Measurements from ENCODE around the gene SDK1.

SDK1 gene

DNA sequence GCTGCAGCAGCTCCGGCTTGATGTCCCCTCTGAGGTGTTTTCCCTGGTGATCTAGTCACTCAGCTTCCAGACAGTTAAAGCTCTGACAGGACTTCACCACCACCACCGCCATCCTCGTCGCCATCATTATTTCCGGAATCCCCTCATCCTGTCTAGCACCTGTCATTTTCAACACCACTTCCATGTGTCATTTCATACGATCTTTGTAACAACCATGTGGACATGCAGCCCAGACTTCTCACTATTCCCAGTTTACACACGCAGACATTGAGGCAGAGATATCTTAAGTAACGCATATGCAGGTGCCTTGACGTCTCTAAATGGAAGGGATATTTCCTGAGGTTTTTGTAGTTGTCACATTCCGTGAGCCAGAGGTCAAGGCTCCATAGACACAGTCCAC lies 850.5 kb downstream of the SDK1 start:
- no peak for DNase-seq

DNA sequence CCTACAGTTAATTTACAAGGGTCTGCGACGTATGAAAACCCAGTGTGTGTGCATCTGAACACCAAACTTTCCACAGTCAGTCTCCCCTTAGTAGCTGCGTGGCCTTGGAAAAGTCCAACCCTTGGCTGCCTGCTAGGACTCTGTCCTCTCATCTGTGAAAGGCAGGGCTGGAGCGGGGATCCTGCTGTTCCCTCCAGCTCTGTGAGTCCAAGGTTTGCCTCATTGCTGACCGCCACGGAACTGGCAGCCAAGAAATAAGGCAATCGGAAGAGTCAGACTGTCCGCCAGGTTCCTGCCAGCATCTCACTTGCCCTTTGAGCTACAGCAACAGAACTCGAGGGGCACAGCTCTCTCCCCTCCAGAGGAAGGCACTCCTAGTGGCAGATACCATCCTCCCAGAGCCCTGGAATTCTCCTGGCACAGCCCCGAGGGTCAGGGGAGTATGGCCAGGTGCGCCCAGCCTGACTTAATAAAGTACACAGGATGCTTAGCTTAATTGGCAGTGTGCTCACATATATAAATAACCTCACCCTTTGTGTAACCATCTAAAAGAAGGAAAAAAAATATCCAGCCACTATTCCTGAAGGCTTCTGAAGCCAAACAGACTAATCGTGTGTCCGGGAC lies 851.0 kb downstream of the SDK1 start:
- no peak for DNase-seq

DNA sequence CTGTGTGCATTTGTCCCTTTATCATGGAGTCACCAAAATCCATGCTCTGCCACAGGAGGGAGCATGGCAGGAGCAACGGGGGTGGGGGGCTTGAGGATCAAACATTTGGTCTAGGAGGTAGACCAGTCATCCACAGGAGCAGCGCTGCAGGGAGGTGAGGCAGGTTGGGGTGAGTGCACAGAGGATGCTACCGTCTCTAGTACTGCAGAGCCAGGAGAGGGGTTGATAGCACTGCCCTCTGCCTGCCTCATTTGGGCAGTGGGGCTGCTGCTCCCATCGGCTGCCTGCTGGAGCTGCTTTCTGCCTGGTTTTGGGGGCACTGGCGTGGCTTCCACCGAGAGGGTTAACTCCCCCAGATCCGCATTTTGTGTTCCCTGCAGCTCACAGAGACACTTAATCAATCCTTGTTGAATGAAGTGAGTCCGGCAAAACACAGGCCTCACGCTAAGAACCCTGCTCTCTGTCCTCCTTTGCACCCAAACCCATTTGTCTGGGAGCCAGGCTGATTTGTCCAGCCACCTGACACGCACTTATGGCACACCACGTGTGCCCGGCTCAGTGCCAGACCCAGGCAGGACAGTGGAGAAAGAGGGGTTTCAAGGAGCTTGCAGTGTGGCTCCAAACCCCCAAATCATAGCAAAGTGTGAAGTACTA lies 854.0 kb downstream of the SDK1 start:
- no peak for DNase-seq

DNA sequence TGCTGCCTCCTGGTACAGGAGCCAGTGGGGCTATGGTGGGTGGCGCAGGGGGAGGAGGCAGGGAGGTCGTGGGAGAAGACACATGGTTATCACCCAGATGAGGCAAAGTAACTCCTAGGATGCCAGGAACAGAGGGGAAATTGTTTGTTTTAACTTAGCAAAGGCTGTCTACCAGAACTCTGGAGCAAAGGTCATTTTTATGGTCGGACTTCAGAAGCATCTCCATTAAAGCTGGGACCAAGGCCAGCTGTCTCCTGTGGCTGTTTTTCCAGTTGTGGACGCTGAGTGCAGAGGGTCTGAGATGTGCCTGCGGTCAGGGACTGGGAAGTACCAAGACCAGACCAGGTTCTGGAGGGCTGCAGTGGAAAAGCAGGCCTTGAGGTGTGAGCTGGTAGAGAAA lies 855.1 kb downstream of the SDK1 start:
- DNase-seq, result no peak

DNA sequence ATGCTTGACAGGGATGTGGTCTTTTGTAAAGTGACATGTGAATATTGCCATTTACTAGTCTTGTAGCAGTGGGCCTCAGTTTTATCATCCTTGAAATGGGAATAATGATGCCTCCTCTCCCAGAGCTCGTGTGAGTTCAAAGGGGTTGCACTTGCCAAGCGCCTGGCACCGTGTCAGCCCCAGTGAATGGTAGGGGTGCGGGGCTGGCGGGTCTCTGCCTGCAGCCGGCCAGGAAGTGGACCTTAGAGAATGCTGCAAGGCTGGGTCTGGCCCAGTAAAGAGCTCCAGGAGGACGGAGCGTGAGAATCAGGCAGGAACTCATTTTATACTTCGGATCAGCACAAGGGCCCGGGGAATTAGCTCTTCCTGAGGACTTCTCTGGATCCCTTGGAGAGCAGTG lies 856.6 kb downstream of the SDK1 start:
- DNase-seq, result no peak

DNA sequence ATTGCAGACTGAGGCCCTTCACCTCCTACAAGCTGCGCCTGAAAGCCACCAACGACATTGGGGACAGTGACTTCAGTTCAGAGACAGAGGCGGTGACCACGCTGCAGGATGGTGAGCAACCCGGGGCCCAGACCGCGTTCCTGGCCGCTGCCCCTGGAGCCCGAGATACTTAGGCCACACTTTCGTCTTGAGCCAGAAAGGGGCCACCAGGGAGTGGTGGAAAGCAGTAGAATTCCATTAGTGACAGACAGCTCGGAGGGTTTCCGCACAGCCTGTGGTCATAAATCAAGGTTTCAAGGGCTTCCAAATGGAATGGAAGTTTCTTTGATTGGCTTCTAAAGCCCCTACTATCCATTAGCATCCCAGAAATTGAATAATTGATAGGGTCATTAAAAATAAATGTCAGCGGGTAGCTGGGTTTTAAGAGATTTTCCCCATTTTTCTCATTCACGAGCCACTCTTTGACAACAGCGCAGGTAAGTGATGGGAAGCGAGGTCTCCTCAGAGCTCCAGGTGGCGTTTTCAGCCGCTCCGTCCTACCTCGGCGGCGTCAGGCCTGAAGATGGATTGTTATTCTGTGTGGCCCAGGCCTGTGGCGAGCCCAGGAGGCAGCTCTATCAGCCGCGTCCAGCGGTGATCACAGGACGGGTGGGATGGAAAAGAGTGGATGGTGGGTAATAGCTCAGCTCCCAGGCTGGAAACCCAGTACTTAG lies 857.5 kb downstream of the SDK1 start:
- no peak for DNase-seq

DNA sequence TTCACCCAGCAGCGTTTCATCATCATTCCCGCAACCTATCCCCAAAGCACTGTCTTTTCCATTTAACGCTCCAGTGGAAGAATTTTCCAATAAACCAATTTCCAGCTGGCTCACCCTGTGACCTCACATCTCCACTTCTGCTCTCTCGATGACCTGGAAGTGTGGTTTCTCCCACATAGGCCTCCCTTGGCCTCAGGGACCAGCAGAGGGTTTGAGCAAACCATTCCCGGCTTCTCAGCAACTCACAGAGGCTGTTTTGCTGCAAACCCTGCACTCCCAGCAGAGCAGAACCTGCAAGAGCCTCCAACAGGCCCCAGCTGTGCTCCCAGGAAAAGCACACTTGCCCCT lies 858.1 kb downstream of the SDK1 start:
- no peak for DNase-seq

DNA sequence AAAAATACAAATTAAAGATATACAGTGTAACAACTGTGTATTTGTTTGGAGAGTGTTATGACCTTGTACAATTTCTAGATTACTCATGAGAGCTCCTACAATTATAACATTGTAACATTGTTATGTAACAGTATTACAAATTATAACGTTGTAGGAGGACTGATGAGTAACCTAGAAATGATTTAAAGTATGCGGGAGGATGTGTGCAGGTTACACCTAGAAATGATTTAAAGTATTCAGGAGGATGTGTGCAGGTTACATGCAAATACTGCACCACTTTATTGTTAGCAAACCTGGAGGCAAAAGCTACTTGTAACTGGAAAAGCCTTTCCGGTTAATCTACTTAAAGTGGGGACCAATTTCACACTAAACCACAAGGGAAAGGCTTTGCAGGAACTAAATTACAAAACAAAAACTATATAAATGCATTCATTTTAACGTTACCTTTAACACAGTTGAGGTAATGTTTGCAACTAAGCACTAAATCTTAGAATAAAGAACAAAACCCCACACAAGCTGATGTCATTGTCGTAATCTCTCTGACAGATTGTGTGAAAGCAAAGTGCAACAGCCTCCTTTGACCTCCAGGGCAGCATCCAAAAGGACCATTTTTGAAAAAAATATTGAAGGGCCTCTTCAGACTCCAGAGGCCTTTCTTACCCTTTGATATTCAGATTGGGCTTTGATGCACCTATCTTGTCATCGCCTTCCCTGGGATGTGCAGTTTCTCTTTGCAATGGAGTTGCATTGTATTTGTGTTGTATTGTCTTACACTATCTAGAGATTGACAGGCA lies 858.9 kb downstream of the SDK1 start:
- no peak for DNase-seq

DNA sequence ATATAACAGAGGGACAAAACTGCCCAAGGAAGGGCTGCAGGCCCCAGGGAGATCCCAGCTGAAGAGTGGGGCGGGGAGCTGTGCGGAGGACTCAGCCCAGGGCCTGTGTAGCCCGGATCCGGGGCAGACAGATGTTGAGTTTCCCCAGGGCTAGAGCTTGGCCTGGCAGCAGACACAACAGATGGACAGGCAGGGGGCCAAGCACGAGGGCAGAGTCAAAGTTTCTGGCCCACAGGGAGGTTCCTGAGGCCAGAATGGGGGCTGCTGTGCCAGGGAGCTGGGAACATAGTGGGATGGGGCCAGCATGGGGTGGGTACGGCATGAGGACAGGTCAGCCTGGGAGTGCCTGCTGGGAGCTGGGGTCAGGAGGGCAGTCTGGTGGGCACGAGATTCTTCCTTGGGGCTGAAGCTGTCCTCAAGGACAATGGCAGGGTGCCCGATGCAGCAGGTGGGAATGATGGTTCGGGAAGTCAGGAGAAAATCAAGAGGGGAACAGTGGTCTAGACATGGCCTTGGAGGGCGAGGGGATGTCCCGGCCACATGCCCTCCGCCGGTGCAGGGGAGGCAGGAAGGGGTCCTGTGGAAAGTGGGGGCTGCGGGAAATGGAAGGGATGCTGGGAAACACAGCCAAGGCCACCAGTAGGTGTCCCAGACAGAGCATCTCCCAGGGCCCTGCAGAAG lies 862.0 kb downstream of the SDK1 start:
- no peak for DNase-seq

DNA sequence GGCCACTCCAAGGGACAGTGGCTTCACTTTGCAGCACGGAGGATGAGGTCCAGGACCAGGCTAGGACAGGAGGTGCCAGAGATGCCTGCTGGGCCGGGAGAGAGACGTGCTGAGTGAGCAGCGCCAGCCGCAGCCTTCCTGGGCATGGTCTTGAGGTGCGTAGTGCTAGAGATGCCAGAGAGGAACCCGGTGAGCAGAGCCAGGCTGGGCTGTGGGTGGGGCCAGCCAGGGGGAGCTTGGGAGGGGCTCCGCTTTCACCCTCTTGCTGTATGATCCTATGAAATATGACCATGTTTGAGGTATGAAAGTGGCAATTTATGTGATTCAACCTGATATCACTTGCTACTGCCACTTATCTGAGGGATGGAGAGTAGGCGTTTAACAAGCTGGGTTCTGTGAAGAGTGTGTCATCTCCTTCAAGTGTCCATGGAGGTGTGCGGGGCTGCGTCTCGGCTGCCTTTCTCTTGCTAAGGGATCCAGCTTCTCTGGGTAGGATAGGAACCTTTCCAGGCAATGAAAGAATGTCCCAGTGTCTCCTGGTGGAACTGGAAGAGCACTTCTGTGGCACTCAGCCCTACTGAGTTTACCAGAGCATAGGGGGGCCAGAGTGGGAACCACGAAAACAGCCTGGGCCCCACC lies 862.6 kb downstream of the SDK1 start:
- no peak for DNase-seq

DNA sequence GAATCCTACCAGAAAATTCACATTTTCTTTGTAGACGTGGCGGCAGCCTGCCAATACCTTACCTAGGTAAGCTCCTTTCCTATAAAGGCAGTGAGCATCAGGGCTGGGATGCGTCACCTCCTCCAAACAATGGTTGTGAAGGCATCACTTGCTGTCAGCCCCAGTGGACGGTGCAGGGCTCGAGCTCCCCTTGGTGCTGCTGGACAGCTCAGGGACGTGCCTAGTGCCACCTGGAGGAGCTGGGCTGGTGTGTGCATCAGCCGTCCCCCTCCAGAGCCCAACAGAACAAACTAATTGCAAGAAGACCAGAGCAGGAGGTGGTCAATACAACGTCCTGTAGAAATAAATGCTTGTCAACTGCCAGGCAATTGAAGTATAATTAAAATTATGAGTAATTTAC lies 863.5 kb downstream of the SDK1 start:
- DNase-seq, result no peak

DNA sequence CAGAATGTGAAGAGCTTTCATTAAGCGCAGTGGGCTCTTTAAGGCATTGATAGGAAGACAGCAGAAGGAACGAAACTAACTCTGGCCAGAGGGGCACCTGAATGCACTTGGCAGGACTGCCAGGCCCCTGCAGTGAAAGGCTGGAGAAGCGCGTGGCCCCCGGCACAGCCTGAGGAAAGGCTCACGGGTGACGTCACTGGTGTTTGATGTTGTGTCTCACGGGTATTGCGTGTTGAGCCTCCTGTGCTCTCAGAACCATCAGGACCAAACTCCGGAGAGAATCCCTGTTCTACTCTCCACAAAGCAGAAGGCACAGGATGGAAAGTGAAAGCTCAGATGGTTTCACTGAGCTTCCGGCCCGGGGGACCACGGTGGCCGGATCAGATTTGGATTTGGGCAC lies 865.3 kb downstream of the SDK1 start:
- no peak for DNase-seq

DNA sequence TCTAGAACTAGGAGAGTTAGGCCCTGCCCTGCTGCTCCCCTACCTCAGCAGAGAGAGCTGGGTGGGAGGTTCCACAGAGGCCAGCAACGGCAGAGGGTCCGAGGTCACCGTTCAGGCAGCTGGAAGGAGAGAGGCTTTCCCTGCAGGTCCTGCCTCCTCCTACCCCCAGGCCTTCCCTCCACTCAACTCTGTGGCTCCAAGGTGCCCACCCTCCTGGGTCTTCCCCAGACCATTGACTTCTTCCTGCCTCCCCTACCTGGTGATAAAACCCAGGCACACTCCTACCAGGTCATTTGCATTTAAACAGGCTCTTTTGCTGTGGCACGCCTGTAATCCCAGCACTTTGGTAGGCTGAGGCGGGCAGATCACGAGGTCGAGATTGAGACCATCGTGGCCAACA lies 865.8 kb downstream of the SDK1 start:
- no peak for DNase-seq

DNA sequence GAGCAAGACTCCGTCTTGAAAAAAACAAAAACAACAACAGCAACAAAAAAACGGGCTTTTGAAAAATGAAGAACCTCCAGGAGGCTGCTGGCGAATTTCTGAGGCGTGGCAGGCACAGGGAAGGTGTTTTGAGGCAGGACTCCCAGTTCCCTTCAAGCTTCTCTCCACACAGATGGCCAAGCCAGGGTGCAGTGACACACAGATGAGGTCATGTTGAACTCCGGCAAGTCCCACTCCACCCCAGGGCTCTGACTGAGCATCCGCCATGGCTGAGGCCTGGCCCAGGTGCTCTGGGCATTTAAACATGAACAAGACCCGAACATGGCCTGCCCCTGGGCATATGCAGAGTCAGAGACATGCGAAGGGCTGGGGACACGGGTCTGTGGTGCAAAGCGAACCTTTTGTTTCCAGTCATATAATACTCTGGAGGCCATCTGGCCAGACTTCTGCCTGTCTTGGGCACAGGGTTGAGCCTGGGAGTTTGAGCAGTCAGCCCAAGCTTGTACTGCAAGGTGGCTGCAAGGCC lies 866.4 kb downstream of the SDK1 start:
- no peak for DNase-seq

DNA sequence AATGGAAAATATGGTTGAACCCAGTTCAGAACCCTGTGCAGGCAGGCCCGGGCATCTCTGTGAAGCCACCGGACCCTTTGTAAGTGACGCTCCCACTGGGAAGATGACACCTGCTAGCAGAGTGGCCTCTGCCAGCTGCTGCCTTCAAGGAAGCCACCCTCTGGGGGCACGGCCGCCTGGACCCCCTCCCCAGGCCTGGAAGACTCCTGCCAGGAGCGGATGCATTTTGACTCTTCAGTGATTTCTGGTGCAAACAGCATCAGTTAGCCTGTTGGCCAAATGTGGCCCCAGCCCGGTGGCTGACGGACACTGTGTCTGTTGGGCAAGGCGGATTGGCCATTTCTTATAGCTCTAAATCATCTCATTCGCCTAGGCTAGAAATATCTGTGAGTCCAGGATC lies 867.0 kb downstream of the SDK1 start:
- DNase-seq, result no peak

DNA sequence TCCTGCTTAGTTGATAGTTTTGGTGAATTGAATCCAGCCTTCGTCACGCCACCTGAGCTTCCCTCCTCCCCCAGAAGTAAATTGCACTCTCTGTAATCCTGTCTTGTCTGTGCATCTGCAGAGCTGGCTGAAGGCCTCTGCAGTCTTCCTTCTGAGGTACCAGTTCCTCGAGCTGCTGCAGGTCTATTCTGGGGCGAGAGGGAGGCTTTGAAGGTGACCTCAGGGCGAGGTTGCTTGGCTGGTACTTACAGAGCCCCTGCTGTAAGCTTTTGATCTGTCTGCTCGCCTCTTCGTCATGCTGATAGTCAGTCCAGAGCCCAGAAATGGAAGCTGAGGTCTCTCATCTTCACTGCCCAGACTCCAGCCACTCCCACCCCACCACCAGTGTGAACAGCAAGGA lies 867.5 kb downstream of the SDK1 start:
- no peak for DNase-seq

DNA sequence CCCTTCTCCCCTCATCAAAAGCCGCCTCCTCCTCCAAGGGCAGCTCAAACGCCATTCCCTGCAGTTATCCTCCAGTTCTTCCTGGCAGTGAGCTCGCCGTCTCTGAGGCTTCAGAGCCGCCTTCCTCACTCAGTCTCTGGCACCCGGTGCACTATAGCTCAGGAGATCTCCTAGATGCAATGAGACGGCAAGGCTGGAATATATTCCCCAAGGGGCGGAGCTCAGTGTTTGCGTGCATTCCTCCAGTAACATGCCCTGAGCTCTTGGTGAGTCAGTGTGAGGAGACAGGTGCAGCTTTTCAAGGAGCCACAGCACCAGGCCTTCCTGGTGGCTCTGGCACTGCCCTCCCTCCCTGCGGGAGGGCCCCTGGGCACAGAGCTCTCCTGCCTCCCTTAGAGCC lies 868.4 kb downstream of the SDK1 start:
- no peak for DNase-seq

DNA sequence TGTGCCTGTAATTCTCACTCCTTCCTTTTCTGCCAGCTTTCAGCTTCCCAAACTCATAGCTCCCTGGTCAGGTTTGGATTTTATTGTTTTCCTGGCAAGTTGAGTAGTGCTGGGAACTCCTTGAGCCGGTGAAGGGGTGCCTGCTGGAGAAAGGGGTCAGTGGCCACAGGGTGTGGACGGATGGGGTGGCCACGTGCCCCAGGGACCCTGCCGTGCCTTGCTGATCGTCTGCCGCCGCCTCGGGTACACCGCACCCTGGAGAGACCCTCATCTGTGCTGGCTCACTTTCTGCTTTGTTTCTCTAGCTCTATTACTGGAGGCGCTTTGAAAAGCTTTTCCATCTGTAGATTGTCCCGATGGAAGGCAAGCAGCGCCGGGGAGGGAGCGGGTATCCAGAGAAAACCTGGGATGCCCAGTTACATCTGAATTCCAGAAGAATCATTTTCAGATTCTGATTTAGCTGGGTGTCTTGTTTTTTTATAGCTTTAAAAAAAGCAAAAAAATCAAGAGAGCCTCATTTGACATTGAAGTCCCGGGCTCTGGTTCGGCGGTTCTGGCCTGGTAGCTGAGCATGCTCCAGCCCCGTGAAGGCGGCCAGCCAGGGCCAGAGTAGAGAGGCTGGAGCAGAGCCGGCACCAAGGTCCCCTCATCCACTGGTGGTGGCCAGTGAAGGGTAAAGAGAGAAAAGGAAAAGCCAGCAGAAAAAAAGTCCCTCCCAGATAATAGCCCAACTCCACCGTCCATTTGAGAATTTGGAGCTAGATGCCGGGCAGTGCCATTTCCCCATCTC lies 870.1 kb downstream of the SDK1 start:
- DNase-seq, result no peak

DNA sequence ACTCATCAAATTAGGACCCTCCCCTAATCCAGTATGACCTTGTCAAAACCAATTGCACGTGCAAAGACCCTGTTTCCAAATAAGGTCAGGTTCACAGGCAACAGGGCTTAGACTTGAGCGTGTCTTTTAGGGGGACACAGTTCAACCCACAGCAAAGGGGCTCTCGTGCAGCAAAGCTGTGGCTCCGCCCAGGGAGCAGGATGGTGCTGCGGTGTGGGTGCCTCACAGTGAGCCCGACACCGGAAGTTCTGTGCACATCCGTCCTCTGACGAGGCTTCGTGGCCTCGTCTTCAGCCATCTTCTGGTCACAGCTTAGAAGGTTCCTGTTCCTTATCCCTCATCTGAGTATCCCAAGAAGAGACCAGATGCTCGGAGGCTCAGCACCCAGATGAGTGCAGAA lies 871.8 kb downstream of the SDK1 start:
- no peak for DNase-seq

DNA sequence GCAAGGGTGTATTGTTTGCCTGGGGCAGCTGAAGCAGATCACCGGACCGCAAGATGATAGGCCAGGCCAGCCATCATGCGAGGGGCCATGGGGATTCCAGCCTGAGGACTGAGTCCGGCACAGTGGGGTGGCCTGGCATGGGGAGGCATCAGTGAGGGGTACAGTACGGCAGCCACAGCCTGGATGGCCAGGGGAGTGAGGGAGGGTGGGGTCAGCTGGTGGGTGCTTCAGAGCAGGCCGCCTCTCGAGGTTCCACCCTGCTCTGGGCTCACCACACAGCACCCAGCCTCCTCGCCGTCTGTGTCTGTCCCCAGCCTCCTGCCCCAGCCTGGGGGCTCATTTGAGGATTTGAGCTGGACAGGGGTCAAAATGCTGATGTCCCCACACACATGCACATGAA lies 872.6 kb downstream of the SDK1 start:
- no peak for DNase-seq

DNA sequence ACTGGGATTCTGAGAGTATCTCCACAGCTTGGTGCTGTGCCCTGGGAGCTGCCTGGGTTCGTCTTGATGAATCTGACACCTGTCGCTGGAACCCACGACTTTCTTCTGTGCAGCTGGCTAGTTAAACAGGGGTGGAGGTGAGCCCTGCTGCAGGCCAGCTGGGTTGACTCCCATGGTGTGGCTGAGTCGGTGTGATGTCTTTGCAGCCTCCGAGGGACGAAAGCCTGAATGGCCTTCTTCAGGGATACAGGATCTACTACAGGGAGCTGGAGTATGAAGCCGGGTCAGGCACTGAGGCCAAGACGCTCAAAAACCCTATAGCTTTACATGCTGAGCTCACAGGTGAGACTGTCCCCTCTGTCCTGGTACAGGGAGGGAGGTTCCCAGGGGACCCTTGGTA lies 873.0 kb downstream of the SDK1 start:
- DNase-seq, result no peak

DNA sequence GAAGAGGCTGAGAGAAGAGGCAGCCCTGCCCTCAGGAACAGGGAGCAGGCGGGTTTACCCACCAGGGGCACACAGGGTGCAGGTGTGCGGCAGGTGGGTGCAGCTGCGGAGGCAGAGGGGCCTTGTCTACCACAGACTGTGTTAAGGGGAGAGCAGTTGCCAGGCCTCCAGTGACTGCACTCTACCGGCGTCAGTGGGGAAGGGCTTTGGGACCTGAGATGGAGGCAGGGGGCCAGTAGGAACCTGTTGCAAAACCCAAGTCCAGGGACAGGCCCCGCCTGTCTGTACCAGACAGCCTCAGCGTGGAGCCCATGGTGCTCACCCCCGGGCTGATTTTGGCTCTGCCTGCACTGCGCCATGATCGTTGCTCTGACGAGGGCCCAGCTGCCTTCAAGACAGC lies 873.4 kb downstream of the SDK1 start:
- DNase-seq, result no peak

Data from CD4-positive, alpha-beta T cell treated with Interleukin-17A for 1 hour (primary cell).